PC-3 (cell line): ENCODE data around the gene MT1H. TPM values are rescaled to one million over a fixed set of nuclear protein-coding genes. Genes with fewer than 3 reads are reported as not detected.

ENCODE experiments used
- ATAC-seq: fragments of 200-7000 bp; cut with Tn5 transposase; 2 replicates; pipeline ENCODE4 v1.9.1; 2020; ENCODE audit warnings: mild to moderate bottlenecking, moderate library complexity
- BruUV-seq: library from RNA; stranded (reverse); fragments of 400-500 nt; replicated peaks from 2 replicates; lab custom pipeline; 2021; lab: Mats Ljungman, UMichigan
- CTCF ChIA-PET: fragments of 300-600 bp; sonication (Branson Sonifier 250); formaldehyde crosslinking; loops from one replicate; lab custom pipeline; 2022; ENCODE audit warnings: antibody characterized with exemption; lab: Charles Lee
- POLR2A ChIA-PET: fragments of 300-600 bp; sonication (Branson Sonifier 250); formaldehyde crosslinking; loops from one replicate; lab custom pipeline; 2022; ENCODE audit warnings: antibody characterized with exemption; ENCODE audit not compliant: unreplicated experiment; lab: Charles Lee
- DNase-seq: peaks from one replicate; pipeline ENCODE4 v3.0.0-alpha.2; 2015
- H2AFZ ChIP-seq: fragments of 300-600 bp; sonication (generic); 2 replicates; pipeline ENCODE4 v1.6.0; 2016; ENCODE audit warnings: antibody characterized with exemption, low read length
- H3F3A ChIP-seq: fragments of 300-600 bp; sonication (generic); one replicate; pipeline ENCODE4 v1.6.0; 2017; ENCODE audit warnings: antibody characterized with exemption, low read length, control low read depth, mild to moderate bottlenecking; ENCODE audit not compliant: unreplicated experiment
- H3K27ac ChIP-seq: fragments of 300-600 bp; sonication (generic); 2 replicates; pipeline ENCODE4 v1.5.1; 2016; ENCODE audit warnings: mild to moderate bottlenecking, low read length
- H3K27me3 ChIP-seq: fragments of 300-600 bp; sonication (generic); 2 replicates; pipeline ENCODE4 v1.6.1; 2016; ENCODE audit warnings: low read length, mixed read lengths
- H3K36me3 ChIP-seq: fragments of 300-600 bp; sonication (generic); 2 replicates; pipeline ENCODE4 v1.6.1; 2016; ENCODE audit warnings: low read depth, mixed run types, low read length, mixed read lengths
- H3K4me1 ChIP-seq: fragments of 300-600 bp; sonication (generic); 2 replicates; pipeline ENCODE4 v1.5.1; 2016; ENCODE audit warnings: low read length; ENCODE audit not compliant: insufficient read depth
- H3K4me2 ChIP-seq: fragments of 300-600 bp; sonication (generic); 2 replicates; pipeline ENCODE4 v1.6.0; 2016; ENCODE audit warnings: low read length
- H3K4me3 ChIP-seq: fragments of 300-600 bp; sonication (generic); 2 replicates; pipeline ENCODE4 v1.5.1; 2016; ENCODE audit warnings: mild to moderate bottlenecking, low read length, mixed read lengths
- H3K79me2 ChIP-seq: fragments of 300-600 bp; sonication (generic); 2 replicates; pipeline ENCODE4 v1.6.1; 2017; ENCODE audit warnings: low read length, mixed read lengths
- H3K9ac ChIP-seq: fragments of 300-600 bp; sonication (generic); 2 replicates; pipeline ENCODE4 v1.6.0; 2016; ENCODE audit warnings: mild to moderate bottlenecking, low read length
- H3K9me2 ChIP-seq: fragments of 300-600 bp; sonication (generic); replicated peaks from 2 replicates; pipeline ENCODE4 v1.6.1; 2016; ENCODE audit warnings: mixed run types, low read length, mixed read lengths
- H3K9me3 ChIP-seq: fragments of 300-600 bp; sonication (generic); 2 replicates; pipeline ENCODE4 v1.6.1; 2016; ENCODE audit warnings: low read length, mixed read lengths
- H4K20me1 ChIP-seq: fragments of 300-600 bp; sonication (generic); 2 replicates; pipeline ENCODE4 v1.6.1; 2016; ENCODE audit warnings: low read length, mixed read lengths
- EZH2 ChIP-seq: fragments of 300-600 bp; sonication (generic); IDR thresholded peaks from one replicate; pipeline ENCODE4 v1.6.1; 2017; ENCODE audit warnings: antibody characterized with exemption, mild to moderate bottlenecking, low read length; ENCODE audit not compliant: unreplicated experiment
- EZH2phosphoT487 ChIP-seq: fragments of 300-600 bp; sonication (generic); IDR thresholded peaks from 2 replicates; pipeline ENCODE4 v1.6.1; 2018; ENCODE audit warnings: mild to moderate bottlenecking, antibody characterized with exemption, low read length, borderline replicate concordance
- intact Hi-C: fragments of 100-400 bp; cut with micrococcal nuclease; formaldehyde crosslinking; loops from 2 replicates; pipeline ENCODE4 v1.9.0; 2023
- total RNA-seq: library from RNA; depleted of rRNA; stranded (reverse); fragments of >200 nt; gene quantifications from 2 replicates; pipeline ENCODE4 v1.2.3, GENCODE V29; 2014
- TF ChIP-seq, protein P1 (sequence below): fragments of 300-600 bp; sonication (generic); conservative IDR thresholded peaks from 2 replicates; pipeline ENCODE4 v1.5.1; 2017; ENCODE audit warnings: antibody characterized with exemption, low read depth, mild to moderate bottlenecking, low read length

The MT1H gene
- total RNA-seq, 1 experiment from 2014 or later = not detected

- no peak overlapping the region for H2AFZ ChIP-seq
- H3K36me3 ChIP-seq = no peaks in the 10 kb centered on the region
- TF ChIP-seq, protein P1, sequence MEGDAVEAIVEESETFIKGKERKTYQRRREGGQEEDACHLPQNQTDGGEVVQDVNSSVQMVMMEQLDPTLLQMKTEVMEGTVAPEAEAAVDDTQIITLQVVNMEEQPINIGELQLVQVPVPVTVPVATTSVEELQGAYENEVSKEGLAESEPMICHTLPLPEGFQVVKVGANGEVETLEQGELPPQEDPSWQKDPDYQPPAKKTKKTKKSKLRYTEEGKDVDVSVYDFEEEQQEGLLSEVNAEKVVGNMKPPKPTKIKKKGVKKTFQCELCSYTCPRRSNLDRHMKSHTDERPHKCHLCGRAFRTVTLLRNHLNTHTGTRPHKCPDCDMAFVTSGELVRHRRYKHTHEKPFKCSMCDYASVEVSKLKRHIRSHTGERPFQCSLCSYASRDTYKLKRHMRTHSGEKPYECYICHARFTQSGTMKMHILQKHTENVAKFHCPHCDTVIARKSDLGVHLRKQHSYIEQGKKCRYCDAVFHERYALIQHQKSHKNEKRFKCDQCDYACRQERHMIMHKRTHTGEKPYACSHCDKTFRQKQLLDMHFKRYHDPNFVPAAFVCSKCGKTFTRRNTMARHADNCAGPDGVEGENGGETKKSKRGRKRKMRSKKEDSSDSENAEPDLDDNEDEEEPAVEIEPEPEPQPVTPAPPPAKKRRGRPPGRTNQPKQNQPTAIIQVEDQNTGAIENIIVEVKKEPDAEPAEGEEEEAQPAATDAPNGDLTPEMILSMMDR = no peak
- no peak for TF ChIP-seq EZH2phosphoT487
- no peak for TF ChIP-seq EZH2
- H3K79me2 ChIP-seq = no peaks in the 10 kb centered on the region
- POLR2A ChIA-PET = no interaction called here
- H3K4me3 ChIP-seq = no peak overlapping the region
- CTCF ChIA-PET = no interaction called here
- H3K9me2 ChIP-seq = no peaks in the 10 kb centered on the region
- no peak overlapping the region for H3K9ac ChIP-seq
- intact Hi-C loops = no loop called here
- H4K20me1 ChIP-seq = no peaks in the 10 kb centered on the region
- DNase-seq = no peak
- no peak overlapping the region for H3K27ac ChIP-seq
- BruUV-seq = no TSS peak
- H3F3A ChIP-seq = no peaks in the 10 kb centered on the region
- H3K27me3 ChIP-seq = no peaks in the 10 kb centered on the region
- H3K9me3 ChIP-seq = no peaks in the 10 kb centered on the region
- no peak for ATAC-seq
- peaks cover 10% of the 10 kb centered on the region for H3K4me1 ChIP-seq
- no peak overlapping the region for H3K4me2 ChIP-seq
These were observed 34.1 kb upstream of the MT1H start for GRCh38 chr16:56635441-56635967.

DNA sequence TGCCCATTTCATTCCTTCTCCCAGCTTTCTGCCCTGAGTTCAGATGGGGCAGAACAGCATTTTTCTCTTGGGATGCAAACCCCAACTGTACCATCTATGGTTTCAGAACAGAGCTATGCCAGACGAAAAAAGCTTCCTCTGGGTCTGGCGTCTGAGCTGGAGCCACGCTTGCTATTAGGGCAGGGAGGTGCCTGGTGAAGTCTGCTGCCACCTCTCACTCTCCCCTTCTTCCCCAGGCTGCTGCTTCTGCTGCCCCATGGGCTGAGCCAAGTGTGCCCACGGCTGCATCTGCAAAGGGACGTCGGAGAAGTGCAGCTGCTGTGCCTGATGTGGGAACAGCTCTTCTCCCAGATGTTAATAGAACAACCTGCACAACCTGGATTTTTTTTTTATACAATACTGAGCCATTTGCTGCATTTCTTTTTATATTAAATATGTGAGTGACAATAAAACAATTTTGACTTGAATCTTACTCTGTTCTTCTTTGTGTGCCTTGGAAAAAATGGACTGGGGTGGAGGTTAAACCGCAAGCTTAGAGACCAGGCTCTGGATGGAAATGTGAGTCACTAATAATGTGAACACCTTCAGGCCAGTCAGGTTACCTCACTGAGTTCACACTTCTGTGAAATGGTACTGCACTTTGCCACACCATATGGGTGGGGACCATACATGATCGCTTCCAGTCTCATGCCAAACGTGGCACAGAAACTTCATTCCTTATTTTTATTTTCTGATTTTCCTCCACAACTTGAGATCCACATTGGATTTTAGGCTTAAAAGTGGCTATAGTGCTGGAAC is 32.8 kb upstream of the MT1H start:
- no peak overlapping the region for H3K27ac ChIP-seq
- DNase-seq (no peak), ATAC-seq (no peak)
- no peaks in the 10 kb centered on the region for H3K27me3 ChIP-seq
- no peaks in the 10 kb centered on the region for H3K79me2 ChIP-seq
- H3K9me3 ChIP-seq = no peaks in the 10 kb centered on the region
- TF ChIP-seq EZH2 (no peak), EZH2phosphoT487 (no peak)
- TF ChIP-seq, protein P1 = no peak
- H3K4me3 ChIP-seq = no peak overlapping the region
- no peak overlapping the region for H3K9ac ChIP-seq
- H2AFZ ChIP-seq = no peak overlapping the region
- no peaks in the 10 kb centered on the region for H3K9me2 ChIP-seq
- no TSS peak for BruUV-seq
- ChIA-PET CTCF (no interaction called here), POLR2A (no interaction called here)
- H3F3A ChIP-seq = no peaks in the 10 kb centered on the region
- H3K4me1 ChIP-seq = peaks cover 10% of the 10 kb centered on the region
- no peaks in the 10 kb centered on the region for H3K36me3 ChIP-seq
- no peaks in the 10 kb centered on the region for H4K20me1 ChIP-seq
- H3K4me2 ChIP-seq = no peak overlapping the region
- intact Hi-C loops = no loop called here
